GM23338 (cell line): ENCODE data around the gene ERCC5. TPM values are rescaled to one million over a fixed set of nuclear protein-coding genes. Genes with fewer than 3 reads are reported as not detected.

Source experiments
- ATAC-seq: fragments of 200-7000 bp; cut with Tn5 transposase; 3 replicates; pipeline ENCODE4 v1.9.1; 2020
- DNase-seq: peaks from one replicate; pipeline ENCODE4 v3.0.0-alpha.2; 2015; ENCODE audit warnings: low spot score
- H2AFZ ChIP-seq: fragments of 200-600 bp; sonication (generic); 2 replicates; pipeline ENCODE4 v1.8.0; 2016; ENCODE audit warnings: antibody characterized with exemption, mild to moderate bottlenecking, moderate library complexity
- H3F3A ChIP-seq: fragments of 200-600 bp; sonication (generic); replicated peaks from 2 replicates; pipeline ENCODE4 v1.8.0; 2017; ENCODE audit warnings: antibody characterized with exemption, mixed run types, low read depth
- H3K27ac ChIP-seq: fragments of 200-600 bp; sonication (generic); 2 replicates; pipeline ENCODE4 v1.6.1; 2016; ENCODE audit warnings: low read depth
- H3K27me3 ChIP-seq: fragments of 200-600 bp; sonication (generic); 2 replicates; pipeline ENCODE4 v1.8.0; 2016; ENCODE audit warnings: mild to moderate bottlenecking, mixed run types, moderate library complexity; ENCODE audit not compliant: insufficient read depth
- H3K36me3 ChIP-seq: fragments of 200-600 bp; sonication (generic); 2 replicates; pipeline ENCODE4 v1.8.0; 2016; ENCODE audit warnings: mild to moderate bottlenecking; ENCODE audit not compliant: insufficient read depth
- H3K4me1 ChIP-seq: fragments of 200-600 bp; sonication (generic); 2 replicates; pipeline ENCODE4 v1.8.0; 2016; ENCODE audit warnings: mild to moderate bottlenecking, moderate library complexity; ENCODE audit not compliant: insufficient read depth
- H3K4me2 ChIP-seq: fragments of 200-600 bp; sonication (generic); 2 replicates; pipeline ENCODE4 v1.7.1; 2017; ENCODE audit warnings: mixed run types
- H3K4me3 ChIP-seq: fragments of 200-600 bp; sonication (generic); 2 replicates; pipeline ENCODE4 v1.6.1; 2016; ENCODE audit warnings: mixed run types
- H3K79me2 ChIP-seq: fragments of 200-600 bp; sonication (generic); replicated peaks from 2 replicates; pipeline ENCODE4 v1.8.0; 2017; ENCODE audit warnings: mild to moderate bottlenecking; ENCODE audit not compliant: insufficient read depth
- H3K9me2 ChIP-seq: fragments of 200-600 bp; sonication (generic); 2 replicates; pipeline ENCODE4 v1.8.0; 2017; ENCODE audit not compliant: insufficient read depth
- H4K20me1 ChIP-seq: fragments of 200-600 bp; sonication (generic); replicated peaks from 2 replicates; pipeline ENCODE4 v1.8.0; 2017; ENCODE audit warnings: mild to moderate bottlenecking; ENCODE audit not compliant: insufficient read depth
- H3K27ac Mint-ChIP-seq: 2 replicates; pipeline ENCODE4 v1.8.0; 2020; ENCODE audit warnings: inconsistent platforms, mild to moderate bottlenecking, moderate library complexity, mixed read lengths
- H3K27me3 Mint-ChIP-seq: 3 replicates; pipeline ENCODE4 v1.8.0; 2022; ENCODE audit warnings: low read depth, mild to moderate bottlenecking, moderate library complexity, mixed read lengths, inconsistent platforms; ENCODE audit not compliant: insufficient read depth, poor library complexity
- H3K36me3 Mint-ChIP-seq: 3 replicates; pipeline ENCODE4 v1.8.0; 2021; ENCODE audit warnings: low read depth, mild to moderate bottlenecking, inconsistent platforms, moderate library complexity, mixed read lengths
- H3K4me1 Mint-ChIP-seq: 3 replicates; pipeline ENCODE4 v1.8.0; 2020; ENCODE audit warnings: mild to moderate bottlenecking, inconsistent platforms, mixed read lengths
- H3K4me3 Mint-ChIP-seq: 3 replicates; pipeline ENCODE4 v1.8.0; 2021; ENCODE audit warnings: moderate library complexity, mild to moderate bottlenecking, inconsistent platforms, mixed read lengths
- H3K9me3 Mint-ChIP-seq: 3 replicates; pipeline ENCODE4 v1.8.0; 2020; ENCODE audit warnings: moderate library complexity, mild to moderate bottlenecking, inconsistent platforms, mixed read lengths
- EZH2 ChIP-seq: fragments of 200-600 bp; sonication (generic); IDR thresholded peaks from one replicate; pipeline ENCODE4 v1.8.0; 2017; ENCODE audit warnings: antibody characterized with exemption, mild to moderate bottlenecking, low read depth; ENCODE audit not compliant: unreplicated experiment
- ZNF114 ChIP-seq: fragments of 250-450 bp; sonication (Bioruptor Pico); IDR thresholded peaks from 2 replicates; pipeline ENCODE4 v1.5.0; 2020; ENCODE audit warnings: mild to moderate bottlenecking, moderate library complexity
- ZNF331 ChIP-seq: fragments of 250-450 bp; sonication (Bioruptor Pico); IDR thresholded peaks from 2 replicates; pipeline ENCODE4 v1.5.0; 2020; ENCODE audit warnings: low read depth, mild to moderate bottlenecking, moderate library complexity
- polyA plus RNA-seq: library from polyadenylated mRNA; unstranded; fragments of >200 nt; fragmentation: Nextera tagmentation; extraction: Ambion mirVana; gene quantifications from 2 replicates; pipeline ENCODE4 v1.2.1, GENCODE V29; 2016
- total RNA-seq: library from RNA; depleted of rRNA; stranded (reverse); fragments of >200 nt; shearing (Covaris generic); gene quantifications from 2 replicates; pipeline ENCODE4 v1.2.3, GENCODE V29; 2014
- TF ChIP-seq, protein P1 (sequence below): fragments of 250-450 bp; sonication (Bioruptor Pico); IDR thresholded peaks from 2 replicates; pipeline ENCODE4 v1.5.0; 2020; ENCODE audit warnings: mild to moderate bottlenecking, moderate library complexity
- TF ChIP-seq, protein P2 (sequence below): IDR thresholded peaks from 2 replicates; pipeline ENCODE4 v1.6.1; 2016; ENCODE audit warnings: antibody characterized with exemption

ERCC5 gene
- total and polyA plus RNA-seq, 2 experiments from 2014 or later, result 25.4 to 26.2 TPM

DNA sequence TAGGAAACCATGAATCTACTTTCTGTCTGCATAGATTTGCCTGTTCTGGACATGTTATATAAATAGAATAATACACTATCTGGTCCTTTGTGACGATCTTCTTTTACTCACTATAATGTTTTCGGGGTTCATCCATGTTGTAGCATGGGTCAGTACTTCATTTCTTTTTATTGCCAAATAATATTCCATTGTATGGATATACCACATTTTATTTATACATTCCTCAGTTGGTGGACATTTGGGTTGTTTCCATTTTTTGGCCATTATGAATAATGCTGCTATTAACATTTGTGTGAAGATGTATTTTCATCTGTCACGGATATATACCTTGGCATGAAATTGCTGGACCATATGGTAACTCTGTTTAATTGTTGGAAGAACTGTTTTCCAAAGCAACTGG, 40.2 kb upstream of the ERCC5 start:
- Histone ChIP-seq H3K36me3 (no peaks in the 10 kb centered on the region), H4K20me1 (no peaks in the 10 kb centered on the region), H3K4me1 (no peaks in the 10 kb centered on the region), H3K79me2 (no peaks in the 10 kb centered on the region; the same call in 1 of the 2 replicates), H3K4me3 (no peak overlapping the region), H3K9me2 (no peaks in the 10 kb centered on the region), H3K4me2 (no peak overlapping the region), H3K27me3 (peaks cover 11% of the 10 kb centered on the region), H3K27ac (no peak overlapping the region), H3F3A (0 out of 2 replicates have a peak, but pooled peaks cover 2% of the 10 kb centered on the region), H2AFZ (no peak overlapping the region)
- Mint-ChIP-seq H3K4me3 (no peak overlapping the region), H3K27ac (no peak overlapping the region), H3K4me1 (no peaks in the 10 kb centered on the region), H3K27me3 (peaks cover 5% of the 10 kb centered on the region), H3K36me3 (no peaks in the 10 kb centered on the region), H3K9me3 (no peaks in the 10 kb centered on the region)
- DNase-seq, result no peak
- no peak for ATAC-seq
- TF ChIP-seq, protein P1, sequence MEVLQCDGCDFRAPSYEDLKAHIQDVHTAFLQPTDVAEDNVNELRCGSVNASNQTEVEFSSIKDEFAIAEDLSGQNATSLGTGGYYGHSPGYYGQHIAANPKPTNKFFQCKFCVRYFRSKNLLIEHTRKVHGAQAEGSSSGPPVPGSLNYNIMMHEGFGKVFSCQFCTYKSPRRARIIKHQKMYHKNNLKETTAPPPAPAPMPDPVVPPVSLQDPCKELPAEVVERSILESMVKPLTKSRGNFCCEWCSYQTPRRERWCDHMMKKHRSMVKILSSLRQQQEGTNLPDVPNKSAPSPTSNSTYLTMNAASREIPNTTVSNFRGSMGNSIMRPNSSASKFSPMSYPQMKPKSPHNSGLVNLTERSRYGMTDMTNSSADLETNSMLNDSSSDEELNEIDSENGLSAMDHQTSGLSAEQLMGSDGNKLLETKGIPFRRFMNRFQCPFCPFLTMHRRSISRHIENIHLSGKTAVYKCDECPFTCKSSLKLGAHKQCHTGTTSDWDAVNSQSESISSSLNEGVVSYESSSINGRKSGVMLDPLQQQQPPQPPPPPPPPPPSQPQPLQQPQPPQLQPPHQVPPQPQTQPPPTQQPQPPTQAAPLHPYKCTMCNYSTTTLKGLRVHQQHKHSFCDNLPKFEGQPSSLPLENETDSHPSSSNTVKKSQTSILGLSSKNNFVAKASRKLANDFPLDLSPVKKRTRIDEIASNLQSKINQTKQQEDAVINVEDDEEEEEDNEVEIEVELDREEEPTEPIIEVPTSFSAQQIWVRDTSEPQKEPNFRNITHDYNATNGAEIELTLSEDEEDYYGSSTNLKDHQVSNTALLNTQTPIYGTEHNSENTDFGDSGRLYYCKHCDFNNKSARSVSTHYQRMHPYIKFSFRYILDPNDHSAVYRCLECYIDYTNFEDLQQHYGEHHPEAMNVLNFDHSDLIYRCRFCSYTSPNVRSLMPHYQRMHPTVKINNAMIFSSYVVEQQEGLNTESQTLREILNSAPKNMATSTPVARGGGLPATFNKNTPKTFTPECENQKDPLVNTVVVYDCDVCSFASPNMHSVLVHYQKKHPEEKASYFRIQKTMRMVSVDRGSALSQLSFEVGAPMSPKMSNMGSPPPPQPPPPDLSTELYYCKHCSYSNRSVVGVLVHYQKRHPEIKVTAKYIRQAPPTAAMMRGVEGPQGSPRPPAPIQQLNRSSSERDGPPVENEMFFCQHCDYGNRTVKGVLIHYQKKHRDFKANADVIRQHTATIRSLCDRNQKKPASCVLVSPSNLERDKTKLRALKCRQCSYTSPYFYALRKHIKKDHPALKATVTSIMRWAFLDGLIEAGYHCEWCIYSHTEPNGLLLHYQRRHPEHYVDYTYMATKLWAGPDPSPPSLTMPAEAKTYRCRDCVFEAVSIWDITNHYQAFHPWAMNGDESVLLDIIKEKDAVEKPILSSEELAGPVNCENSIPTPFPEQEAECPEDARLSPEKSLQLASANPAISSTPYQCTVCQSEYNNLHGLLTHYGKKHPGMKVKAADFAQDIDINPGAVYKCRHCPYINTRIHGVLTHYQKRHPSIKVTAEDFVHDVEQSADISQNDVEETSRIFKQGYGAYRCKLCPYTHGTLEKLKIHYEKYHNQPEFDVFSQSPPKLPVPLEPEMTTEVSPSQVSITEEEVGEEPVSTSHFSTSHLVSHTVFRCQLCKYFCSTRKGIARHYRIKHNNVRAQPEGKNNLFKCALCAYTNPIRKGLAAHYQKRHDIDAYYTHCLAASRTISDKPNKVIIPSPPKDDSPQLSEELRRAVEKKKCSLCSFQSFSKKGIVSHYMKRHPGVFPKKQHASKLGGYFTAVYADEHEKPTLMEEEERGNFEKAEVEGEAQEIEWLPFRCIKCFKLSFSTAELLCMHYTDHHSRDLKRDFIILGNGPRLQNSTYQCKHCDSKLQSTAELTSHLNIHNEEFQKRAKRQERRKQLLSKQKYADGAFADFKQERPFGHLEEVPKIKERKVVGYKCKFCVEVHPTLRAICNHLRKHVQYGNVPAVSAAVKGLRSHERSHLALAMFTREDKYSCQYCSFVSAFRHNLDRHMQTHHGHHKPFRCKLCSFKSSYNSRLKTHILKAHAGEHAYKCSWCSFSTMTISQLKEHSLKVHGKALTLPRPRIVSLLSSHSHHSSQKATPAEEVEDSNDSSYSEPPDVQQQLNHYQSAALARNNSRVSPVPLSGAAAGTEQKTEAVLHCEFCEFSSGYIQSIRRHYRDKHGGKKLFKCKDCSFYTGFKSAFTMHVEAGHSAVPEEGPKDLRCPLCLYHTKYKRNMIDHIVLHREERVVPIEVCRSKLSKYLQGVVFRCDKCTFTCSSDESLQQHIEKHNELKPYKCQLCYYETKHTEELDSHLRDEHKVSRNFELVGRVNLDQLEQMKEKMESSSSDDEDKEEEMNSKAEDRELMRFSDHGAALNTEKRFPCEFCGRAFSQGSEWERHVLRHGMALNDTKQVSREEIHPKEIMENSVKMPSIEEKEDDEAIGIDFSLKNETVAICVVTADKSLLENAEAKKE (CRISPR knock-in tag), result no peak
- TF ChIP-seq, protein P2, sequence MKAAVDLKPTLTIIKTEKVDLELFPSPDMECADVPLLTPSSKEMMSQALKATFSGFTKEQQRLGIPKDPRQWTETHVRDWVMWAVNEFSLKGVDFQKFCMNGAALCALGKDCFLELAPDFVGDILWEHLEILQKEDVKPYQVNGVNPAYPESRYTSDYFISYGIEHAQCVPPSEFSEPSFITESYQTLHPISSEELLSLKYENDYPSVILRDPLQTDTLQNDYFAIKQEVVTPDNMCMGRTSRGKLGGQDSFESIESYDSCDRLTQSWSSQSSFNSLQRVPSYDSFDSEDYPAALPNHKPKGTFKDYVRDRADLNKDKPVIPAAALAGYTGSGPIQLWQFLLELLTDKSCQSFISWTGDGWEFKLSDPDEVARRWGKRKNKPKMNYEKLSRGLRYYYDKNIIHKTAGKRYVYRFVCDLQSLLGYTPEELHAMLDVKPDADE, result no peak
- TF ChIP-seq ZNF331 (CRISPR knock-in tag), result no peak
- TF ChIP-seq EZH2, result no peak

DNA sequence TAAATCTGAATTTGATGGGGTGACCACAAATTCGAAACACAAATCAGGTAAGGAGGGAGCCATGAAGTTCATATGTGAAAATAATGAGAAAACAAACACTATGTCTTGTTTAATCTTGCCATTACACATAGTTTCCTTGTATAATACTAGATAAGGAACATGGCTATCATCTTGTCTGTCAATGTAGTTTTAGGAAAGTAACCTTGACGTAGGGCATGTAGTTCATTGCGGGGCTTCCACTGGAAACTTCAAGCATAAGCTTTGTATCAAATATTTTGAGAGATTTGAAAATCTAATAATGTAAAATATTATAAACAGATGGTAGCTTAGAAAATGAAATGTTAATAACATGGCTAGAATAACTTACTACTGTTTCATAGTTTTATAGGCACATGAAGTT, 38.1 kb upstream of the ERCC5 start:
- Mint-ChIP-seq H3K4me1 (0 out of 3 replicates have a peak, but pooled peaks cover 3% of the 10 kb centered on the region), H3K27ac (no peak overlapping the region), H3K9me3 (peaks cover 5% of the 10 kb centered on the region; the same call in 1 of the 3 replicates), H3K4me3 (no peak overlapping the region), H3K27me3 (no peaks in the 10 kb centered on the region), H3K36me3 (peaks cover 10% of the 10 kb centered on the region; the same call in 2 of the 3 replicates)
- Histone ChIP-seq H3K4me3 (no peak overlapping the region), H3K4me1 (no peaks in the 10 kb centered on the region), H3K27me3 (no peaks in the 10 kb centered on the region), H3K27ac (no peak overlapping the region), H2AFZ (no peak overlapping the region), H3K36me3 (no peaks in the 10 kb centered on the region), H3F3A (no peaks in the 10 kb centered on the region), H4K20me1 (no peaks in the 10 kb centered on the region), H3K79me2 (no peaks in the 10 kb centered on the region), H3K4me2 (no peak overlapping the region), H3K9me2 (no peaks in the 10 kb centered on the region)
- ATAC-seq (no peak), DNase-seq (no peak)
- TF ChIP-seq ZNF114 (CRISPR knock-in tag), result no peak
